Left forelimb (tissue), 1 donor: ENCODE data around the gene SLC22A17.
"Not testable (repeated sequence)": the region's sequence is repeated elsewhere in the genome, so short reads cannot be mapped to it uniquely, and the experiment has no call there.

ENCODE experiments used
- DNase-seq: peaks from one replicate; pipeline ENCODE4 v3.0.0-alpha.2; 2018; ENCODE audit warnings: low spot score

SLC22A17 gene

GRCh38 chr14:23339506-23340268 is 13.0 kb downstream of the SLC22A17 start:
- DNase-seq, result no peak

GRCh38 chr14:23335623-23336022 is 17.1 kb downstream of the SLC22A17 start:
- no peak for DNase-seq

- no peak for DNase-seq
These were observed 24.5 kb downstream of the SLC22A17 start for GRCh38 chr14:23327947-23328744.

GRCh38 chr14:23326491-23327332 is 26.0 kb downstream of the SLC22A17 start:
- no peak for DNase-seq

GRCh38 chr14:23325746-23326145 is 26.9 kb downstream of the SLC22A17 start:
- not testable (repeated sequence) for DNase-seq

GRCh38 chr14:23324993-23325392 is 27.7 kb downstream of the SLC22A17 start:
- DNase-seq, result no peak

- no peak for DNase-seq
These were observed 28.2 kb downstream of the SLC22A17 start for GRCh38 chr14:23324455-23324846.

- no peak for DNase-seq
These were observed 28.7 kb downstream of the SLC22A17 start for GRCh38 chr14:23323838-23324454.

- no peak for DNase-seq
These were observed 29.8 kb downstream of the SLC22A17 start for GRCh38 chr14:23322568-23323517.

GRCh38 chr14:23321572-23322547 is 30.8 kb downstream of the SLC22A17 start:
- DNase-seq, result peak; percentile 80

- peak; percentile 99 for DNase-seq
These were observed 31.8 kb downstream of the SLC22A17 start, which contains the start of gene PABPN1 for GRCh38 chr14:23320584-23321571. Gene PABPN1 (plus strand): TSS chr14:23321457. CDS start chr14:23321470, 13 bp downstream.

GRCh38 chr14:23319746-23320583 is 32.7 kb downstream of the SLC22A17 start:
- DNase-seq, result no peak

GRCh38 chr14:23316300-23316699 is 36.4 kb downstream of the SLC22A17 start:
- DNase-seq, result no peak

- DNase-seq, result peak; percentile 44
These were observed 42.1 kb downstream of the SLC22A17 start for GRCh38 chr14:23310546-23310945.

GRCh38 chr14:23308721-23309445 is 43.8 kb downstream of the SLC22A17 start:
- DNase-seq, result peak; percentile 49
